HG03025 (cell line): Measurements from ENCODE around the gene RNU6-8.

Experiments
- ATAC-seq: cut with Tn5 transposase; IDR thresholded peaks from one replicate; pipeline ENCODE4 v1.9.1; 2021; ENCODE audit warnings: mild to moderate bottlenecking, moderate library complexity; ENCODE audit not compliant: unreplicated experiment, low FRiP score

The RNU6-8 gene

DNA sequence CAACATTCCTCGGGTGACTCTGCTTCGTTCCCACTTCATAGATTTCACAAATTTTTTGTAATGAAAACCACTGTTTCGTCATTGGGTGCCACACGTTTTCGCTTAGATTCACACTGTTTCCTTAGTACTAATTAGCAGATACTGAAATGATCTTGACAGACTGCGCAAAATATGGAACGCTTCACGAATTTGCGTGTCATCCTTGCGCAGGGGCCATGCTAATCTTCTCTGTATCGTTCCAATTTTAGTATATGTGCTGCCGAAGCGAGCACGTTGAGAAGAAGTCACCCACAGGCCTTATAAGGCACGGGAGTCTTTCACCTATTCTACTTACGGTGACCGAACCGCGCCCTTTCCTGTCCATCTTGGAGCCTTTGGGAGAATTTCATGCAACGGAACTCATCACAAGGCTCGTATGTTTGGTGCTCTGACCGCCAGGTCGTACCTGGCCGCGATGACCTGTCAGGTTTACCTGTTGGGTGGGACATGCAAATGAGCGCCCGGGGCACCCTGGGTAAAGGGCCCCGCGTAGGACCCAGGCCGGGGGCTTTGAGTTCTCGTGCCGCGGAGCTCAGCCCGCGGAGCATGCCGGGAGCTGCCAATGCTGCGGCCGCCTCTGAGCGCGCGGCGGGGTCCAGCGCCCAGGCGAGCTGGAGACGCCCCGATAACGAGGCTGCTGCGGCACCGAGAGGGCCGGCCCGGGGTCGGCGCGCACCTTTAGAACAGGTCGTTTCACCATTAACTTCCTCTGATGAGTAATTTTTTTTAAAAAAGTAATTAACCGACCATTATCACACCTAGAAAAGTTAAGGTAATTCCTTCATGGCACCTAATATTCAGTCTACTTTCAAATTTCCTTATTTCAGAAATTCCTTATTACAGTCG, at the start of gene RNU6-8:
RNU6-8 (minus strand) TSS at position 272 of the 885 bp plus-strand sequence.
- peak; percentile 68 for ATAC-seq

DNA sequence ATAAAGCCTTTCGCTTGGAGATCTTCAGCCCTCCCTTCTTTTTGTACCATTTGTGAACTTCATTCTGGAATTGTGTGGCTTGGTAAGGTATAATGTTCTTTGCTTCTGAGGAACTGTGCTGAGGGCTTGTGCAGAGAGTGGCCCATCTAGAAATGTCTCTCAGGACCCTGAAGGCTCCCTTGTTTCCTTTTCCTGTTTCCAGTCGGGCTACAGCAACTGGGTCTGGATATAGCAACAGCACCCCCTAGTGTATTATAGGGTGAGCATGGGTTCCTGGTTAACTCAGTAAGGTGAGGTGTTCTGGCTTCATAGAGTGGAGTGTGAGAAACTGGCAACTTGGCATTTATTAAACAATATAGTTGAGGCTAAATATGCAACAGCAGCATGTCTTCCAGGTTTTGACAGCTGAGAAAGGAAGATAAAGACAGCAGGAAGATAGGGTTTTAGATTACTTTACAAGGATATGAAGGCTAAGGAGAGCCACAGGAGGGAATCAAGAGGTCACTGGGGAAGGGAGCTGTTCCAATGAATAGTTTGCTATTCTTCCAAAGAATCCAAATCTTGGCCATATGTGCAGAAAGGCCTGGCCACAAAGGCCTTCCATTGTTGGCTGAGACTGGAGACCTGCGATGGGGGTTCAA, 49.1 kb upstream of the RNU6-8 start:
- peak; percentile 71 for ATAC-seq

DNA sequence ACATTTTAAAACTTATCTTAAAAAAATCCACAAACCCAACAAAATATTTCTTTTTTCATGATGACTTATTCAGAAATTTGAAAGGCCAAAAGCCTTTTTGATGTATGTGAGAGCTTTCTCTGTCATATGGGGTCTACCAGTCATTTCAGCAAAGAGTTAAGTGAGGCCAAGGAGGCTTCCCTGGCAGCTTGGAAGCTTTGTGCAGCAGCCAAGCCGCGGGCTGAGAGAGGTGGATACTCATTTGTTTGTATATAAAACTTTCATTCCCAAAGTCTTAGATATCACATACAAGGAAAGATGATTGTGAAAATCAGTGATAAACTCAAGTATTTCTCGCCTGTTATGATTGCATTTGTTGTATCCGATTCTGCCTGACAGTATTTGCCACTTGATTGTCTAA, 48.5 kb upstream of the RNU6-8 start:
- ATAC-seq, result no peak

DNA sequence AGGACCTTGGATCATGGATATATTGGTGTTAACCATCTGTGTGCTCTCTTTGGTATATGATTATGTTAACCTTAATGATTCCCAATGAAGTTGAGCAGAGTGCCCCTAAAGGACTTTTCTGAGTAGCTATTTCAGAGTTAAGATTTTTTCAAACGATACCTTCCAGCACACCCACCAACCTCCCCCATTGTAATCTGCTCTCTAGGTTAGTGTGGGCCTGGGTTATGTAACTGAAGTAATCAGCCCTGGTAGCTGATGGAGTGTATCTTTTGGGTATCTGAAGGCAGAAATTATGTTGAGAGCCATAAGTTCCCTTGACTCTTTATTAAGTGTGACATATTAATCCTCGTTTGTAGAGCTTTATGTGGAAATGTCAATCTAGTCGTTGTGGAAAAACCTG, 47.6 kb upstream of the RNU6-8 start:
- no peak for ATAC-seq

DNA sequence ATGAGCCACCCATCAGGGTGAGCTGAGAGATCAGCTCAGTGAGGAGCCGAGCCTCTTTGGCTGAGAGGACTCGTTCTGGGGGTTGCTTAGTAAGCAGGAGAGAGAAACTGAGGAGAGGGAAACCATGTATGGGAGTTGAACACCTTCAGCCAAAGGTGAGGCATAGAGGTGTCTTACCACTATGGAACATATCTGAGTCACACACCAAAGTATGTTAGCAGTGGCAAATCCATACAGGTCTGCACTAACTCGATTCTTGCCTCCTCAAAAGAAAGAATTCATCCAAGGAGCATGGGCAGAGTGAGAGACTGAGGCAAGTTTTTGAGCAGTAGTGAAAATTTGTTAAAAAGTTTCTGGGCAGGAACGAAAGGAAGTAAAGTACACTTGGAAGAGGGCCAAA, 46.7 kb upstream of the RNU6-8 start:
- no peak for ATAC-seq

DNA sequence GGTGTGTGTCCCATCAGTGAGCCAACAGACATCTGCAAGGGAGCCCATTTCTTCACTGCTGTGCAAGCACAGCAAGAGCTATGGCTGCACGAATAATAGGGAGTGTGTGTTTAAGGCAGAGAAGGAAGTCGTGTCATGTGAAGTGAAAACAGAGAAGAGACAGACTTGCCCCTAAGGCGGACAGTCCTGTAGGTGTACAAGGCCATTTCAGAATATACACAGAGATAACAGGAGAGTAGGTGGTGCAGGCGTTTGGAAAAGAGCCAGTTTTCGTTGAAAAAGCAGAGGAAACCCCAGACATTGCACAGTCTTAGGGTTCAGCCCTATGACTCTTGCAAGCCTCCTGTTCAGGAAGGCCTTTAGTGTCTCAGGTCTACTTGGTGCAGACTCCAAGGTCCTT, 46.3 kb upstream of the RNU6-8 start:
- ATAC-seq, result no peak

DNA sequence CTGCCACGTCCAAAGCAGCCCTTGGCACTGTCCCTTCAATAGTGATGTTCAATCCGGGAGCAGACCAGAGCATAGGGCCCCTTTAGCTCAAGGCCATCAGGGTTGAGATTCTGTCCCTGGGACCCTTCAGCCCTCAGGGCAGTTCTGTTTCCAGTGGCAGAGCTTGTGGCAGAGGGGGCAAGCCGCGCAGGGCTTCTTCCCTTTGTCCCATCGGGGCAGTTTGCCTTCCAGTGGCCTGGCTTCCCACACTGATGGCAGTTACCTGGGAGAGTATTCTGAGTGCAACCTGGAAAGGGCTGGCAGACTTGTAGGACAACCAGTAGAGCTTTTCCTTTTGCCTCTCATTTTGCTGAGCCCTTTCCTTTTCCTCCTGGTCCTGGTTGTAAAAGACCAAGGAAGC, 43.7 kb upstream of the RNU6-8 start:
- ATAC-seq, result no peak

DNA sequence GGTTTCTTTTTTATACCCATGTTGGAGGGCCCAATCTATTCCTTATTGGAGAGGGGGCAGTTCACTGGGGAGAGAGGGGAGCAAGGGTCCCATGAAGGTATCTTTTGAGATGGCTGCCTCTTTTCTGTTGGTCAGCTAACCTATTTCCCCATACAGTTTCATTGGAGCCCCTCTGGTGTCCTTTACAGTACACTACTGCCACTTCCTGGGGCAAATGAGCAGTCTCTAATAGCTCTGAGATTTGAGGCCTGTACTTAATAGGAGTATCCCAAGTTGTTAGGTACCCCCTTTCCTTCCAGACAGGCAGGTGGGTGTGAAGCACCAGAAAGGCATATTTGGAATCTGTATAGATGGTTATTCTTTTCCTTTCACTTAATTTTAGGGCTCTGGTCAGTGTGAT, 41.3 kb upstream of the RNU6-8 start:
- ATAC-seq, result no peak

DNA sequence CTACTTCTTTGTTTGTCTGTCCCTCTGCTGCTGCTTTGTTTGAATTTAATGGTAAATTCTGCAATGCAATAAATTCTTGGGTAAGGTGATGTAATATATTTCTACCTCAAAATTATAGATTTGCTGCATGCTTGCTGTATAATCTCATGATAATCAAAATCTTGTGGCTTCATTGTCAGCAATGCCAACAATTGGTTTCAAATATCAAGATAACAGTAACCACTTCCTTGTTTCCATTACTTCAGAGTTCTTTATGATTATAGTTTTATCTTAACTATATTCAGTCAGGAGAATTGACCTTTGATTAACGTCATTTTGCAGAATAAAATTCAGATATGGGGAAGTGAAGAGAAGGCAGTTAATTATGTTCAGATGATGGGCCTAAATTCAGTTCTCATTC, 30.2 kb upstream of the RNU6-8 start:
- ATAC-seq, result no peak

DNA sequence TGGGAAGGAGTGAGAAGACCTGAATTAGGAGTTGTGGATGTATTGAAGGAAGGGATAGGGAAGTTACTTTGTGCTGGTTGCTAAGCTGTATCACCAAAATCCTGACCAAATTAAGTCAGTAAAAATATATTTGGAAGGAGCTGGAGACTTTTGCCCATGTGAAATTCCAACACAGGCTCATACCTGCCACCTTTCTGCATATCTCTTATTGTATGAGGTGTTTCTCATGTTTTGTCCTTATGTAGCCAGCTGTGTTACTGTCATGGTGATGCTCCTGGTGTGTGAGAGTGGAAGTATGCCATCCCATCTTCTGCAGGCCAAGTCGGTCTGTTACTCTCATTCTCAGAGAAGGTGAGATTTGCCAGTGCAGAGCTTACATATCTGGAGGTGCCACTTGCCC, 29.4 kb upstream of the RNU6-8 start:
- no peak for ATAC-seq

DNA sequence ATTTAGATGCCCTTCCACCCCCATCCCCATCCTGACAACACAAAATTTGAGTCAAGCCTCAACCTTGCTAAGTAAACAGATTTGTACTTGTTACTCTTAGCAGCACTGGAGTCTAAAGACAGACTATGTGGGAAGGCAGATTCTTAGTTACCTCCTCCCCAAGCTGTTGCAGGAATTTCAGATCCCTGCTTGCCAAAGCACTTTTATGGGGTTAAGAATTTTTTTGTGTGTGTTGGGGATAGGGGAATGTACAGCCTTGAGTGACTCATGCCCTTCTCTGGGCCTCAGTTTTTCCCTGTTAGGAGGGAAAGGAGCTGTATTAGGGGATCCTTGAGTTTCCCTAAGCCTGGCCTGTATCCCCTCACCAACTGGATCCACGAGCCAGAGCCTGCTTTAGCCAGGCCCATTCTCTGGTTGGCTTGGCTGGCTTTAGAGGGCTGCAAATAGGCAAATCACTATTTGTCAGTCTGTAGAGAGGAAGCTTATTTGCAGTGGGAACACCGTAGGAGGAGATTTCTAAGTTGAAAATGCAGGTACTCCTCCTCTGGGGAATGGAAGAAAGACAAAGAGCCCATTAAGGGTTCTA, 27.7 kb upstream of the RNU6-8 start:
- ATAC-seq, result no peak

DNA sequence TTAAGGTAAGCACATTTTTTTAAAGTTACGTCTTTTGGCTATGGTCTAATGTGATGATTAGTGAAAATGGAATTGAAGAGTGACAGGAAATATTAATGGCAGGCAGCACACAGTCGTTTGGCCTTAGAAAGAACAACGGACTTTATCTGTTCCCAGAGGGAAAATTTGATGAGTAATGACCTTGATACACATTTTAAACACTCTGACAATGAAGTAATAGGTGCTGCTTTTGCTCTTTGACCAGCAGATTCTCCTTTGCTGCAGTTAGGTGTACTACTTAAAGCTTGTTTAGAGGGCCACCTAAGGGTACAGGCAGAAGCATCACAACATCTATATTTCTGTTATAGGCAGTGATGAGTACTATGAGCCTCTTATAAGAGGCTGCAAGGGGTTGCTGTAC, 27.1 kb upstream of the RNU6-8 start:
- ATAC-seq, result no peak

DNA sequence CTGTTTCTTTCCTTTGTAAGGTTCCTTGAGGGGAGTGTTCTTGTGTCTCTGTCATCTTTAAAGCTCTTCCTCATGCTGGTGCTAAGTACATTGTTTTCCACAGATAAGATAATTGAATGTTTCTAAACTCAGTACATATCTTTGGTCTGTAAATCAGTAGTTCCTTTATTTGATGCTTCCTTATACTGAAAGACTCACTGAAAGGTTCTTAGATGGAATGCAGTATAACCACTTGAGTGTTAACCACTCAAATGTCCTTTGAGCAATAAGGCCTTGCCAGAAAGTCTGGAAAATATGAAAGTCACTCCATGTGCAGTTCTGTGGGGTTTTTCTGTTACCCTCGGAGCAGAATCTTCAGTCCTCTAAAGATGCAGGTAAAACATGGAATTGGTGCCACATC, 23.0 kb upstream of the RNU6-8 start:
- ATAC-seq, result no peak

DNA sequence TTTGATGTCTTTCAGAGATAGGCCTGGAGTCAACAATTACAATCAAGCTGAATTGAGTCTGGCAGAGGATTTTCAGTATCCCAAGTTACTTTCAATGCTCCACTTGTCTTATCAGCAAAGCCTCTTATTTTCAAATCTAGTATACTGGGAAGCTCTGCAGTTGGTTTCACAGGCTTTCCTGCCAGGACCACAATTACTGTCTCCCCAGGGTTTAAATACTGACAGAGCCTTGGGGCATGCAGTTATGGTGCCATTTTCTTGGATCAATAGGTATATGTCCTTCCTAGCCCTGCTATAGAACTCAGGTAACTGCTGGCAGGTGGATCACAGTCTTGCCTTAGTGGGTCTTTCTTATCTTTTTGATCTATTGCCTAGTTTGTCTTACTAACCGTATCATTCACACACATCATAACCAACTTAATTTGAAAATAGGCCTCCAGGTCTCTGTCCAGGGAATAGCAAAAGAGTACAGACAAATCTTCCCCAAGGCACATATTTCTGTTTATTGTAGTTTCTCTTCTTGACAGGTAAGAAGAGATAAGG, 22.4 kb upstream of the RNU6-8 start:
- ATAC-seq, result no peak

DNA sequence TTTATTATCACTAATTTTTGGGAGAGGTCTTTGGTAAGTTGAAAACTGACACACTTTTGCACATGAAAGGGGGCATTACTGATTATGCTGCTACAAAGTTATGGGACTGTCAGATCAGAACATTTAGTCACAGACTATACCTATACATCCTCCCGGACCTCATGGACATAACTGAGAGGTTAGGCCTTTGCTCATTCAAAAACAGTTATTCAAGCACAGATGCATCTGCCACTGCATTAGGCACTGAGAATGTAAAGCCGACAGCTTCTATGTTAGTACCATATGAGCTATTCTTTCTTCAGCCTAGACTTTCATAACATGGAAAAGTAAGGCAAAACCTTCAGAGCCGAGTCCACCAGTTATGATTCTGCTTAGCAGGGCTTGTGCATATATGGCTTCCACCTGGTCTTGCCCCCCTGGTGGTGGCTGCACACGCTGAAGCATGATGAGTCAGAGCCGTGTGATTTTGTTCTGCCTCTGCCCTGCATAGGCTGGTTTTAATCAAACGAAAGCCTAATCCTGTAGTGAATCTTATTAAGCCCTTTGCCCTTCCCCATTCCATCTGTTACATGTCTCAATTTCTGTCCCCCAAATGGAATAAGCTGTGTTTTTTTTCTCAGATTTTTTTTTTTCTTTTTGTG, 21.8 kb upstream of the RNU6-8 start:
- no peak for ATAC-seq

DNA sequence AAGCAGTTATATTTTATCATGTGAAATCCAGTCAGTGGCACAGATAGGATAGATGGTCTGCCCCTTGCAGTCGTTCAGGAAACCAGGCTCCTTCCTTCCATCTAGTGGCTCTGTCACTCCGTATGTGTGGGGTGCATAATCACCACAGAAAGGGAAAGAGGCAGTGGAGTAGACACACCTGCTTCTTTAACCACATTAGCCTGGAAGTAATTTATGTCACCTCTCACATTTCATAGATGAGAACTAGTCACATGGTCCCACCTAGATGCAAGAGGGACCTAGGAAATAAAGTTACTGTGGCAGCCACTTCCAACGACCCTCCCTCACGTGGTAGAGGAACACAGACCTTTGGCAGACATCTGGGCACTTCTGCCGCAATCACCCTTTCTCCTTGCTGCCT, 14.2 kb upstream of the RNU6-8 start:
- no peak for ATAC-seq

DNA sequence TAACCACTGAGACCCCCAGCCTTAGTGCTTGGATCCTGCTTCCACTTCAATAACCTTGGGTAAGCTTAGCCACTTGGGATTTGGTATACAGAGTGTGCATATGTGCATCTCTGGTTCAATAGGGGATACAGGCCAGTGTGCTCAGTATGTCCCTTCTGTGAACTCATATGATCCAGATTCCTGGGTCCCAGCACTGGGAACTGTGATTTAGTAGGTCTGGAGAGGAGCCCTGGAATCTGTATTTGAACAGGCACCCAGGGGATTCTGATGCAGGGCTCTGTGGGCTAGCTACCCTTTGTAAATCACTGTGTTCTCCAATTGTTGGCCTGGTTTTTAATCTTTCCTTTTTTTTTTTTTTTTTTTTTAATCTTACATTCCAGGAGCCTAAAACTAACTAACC, 9.8 kb upstream of the RNU6-8 start:
- no peak for ATAC-seq

DNA sequence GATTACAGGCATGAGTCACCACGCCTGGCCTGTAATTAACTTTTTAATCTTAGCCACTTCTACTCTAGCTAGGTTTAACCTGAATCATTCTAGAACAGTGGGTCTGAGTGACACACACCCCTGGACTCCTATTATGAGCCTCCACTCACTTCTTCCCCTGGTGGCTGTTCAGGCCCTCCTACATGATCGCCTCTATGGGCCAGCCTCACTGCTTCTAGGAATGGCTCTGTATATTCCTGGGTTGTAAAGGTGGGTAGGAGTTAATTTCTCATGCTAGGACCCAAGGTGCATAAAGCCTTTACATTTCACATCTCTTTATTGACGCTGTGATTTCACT, 8.0 kb upstream of the RNU6-8 start:
- ATAC-seq, result no peak

DNA sequence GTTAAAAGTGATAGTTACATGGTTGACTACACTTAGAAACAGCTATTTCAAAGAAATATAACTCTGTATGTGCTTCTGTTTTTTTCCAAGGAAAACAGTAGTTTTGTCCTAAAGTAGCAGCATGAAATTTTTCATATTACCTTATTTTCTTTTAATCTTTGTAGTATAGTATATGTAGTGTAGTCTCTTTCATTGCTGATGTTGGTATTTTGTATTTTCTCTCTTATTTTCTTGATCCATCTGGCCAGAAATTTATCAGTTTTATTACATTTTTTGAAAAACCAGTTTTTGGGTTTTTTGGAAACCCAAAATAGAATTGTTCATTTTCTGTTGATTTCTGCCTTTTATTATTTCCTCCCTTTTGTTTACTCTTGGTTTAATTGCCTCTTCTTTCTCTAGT, 6.4 kb upstream of the RNU6-8 start:
- ATAC-seq, result no peak

DNA sequence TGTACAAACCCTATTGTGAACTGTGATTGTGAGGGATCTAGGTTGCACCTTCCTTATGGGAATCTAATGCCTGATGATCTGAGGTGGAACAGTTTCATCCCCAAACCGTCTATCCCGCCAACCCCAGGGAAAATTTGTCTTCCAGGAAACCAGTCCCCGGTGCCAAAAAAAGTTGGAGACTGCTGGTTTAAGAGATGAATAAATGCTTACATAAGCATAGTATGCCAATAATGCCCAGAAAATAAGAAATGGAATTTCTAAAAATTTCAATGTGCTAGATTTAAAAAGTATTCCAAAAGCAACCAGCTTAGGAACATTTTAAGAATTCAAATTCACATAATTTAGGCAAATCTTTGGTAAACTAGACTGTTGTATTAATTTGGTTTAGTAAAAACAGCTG, 5.4 kb upstream of the RNU6-8 start:
- no peak for ATAC-seq

DNA sequence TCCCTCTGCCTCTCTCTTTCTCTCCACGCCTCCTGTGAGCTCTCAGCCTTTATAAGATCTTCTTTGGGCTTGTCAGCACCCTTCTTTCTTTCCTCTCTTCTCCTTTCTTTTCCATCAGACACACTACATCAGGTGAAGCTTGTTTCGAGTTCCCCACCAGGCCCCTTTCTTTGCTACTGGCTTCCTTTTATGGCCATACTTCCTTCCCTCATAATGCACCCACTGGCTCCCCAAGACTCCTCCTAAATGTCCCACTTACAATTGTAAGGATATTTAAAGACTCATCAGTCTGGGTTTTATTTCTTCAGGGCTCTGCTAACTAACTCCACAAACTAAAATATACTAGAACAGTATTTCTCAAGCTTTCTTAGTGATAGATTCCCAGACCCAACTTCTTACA, 3.5 kb upstream of the RNU6-8 start:
- ATAC-seq, result no peak
